KMS-11 (cell line): Measurements from ENCODE around the gene TCL1A.

ENCODE experiments used
- H2AFZ ChIP-seq: fragments of 200-600 bp; sonication (generic); 2 replicates; pipeline ENCODE4 v1.6.1; 2016; ENCODE audit warnings: antibody characterized with exemption, mixed run types, low read depth
- H3K27ac ChIP-seq: fragments of 200-600 bp; sonication (generic); 2 replicates; pipeline ENCODE4 v1.6.1; 2016; ENCODE audit warnings: mild to moderate bottlenecking, mixed run types
- H3K27me3 ChIP-seq: fragments of 200-600 bp; sonication (generic); 2 replicates; pipeline ENCODE4 v1.6.1; 2017; ENCODE audit warnings: mild to moderate bottlenecking, low read depth, mixed run types, moderate library complexity; ENCODE audit not compliant: insufficient read depth
- H3K36me3 ChIP-seq: fragments of 200-600 bp; sonication (generic); 2 replicates; pipeline ENCODE4 v1.6.1; 2017; ENCODE audit warnings: mild to moderate bottlenecking, mixed run types; ENCODE audit not compliant: insufficient read depth
- H3K4me1 ChIP-seq: fragments of 200-600 bp; sonication (generic); 2 replicates; pipeline ENCODE4 v1.6.1; 2016; ENCODE audit warnings: mild to moderate bottlenecking, low read depth, mixed run types; ENCODE audit not compliant: poor library complexity, severe bottlenecking
- H3K4me2 ChIP-seq: fragments of 200-600 bp; sonication (generic); 2 replicates; pipeline ENCODE4 v1.7.0; 2016; ENCODE audit warnings: mild to moderate bottlenecking, mixed run types
- H3K4me3 ChIP-seq: fragments of 200-600 bp; sonication (generic); IDR thresholded peaks from 2 replicates; pipeline ENCODE4 v1.6.1; 2017; ENCODE audit warnings: low read depth, low read length, mixed read lengths; ENCODE audit not compliant: insufficient read depth
- H3K79me2 ChIP-seq: fragments of 200-600 bp; sonication (generic); 2 replicates; pipeline ENCODE4 v1.6.1; 2016; ENCODE audit warnings: low read depth, mixed run types; ENCODE audit not compliant: insufficient read depth
- H3K9ac ChIP-seq: fragments of 200-600 bp; sonication (generic); 2 replicates; pipeline ENCODE4 v1.6.1; 2016; ENCODE audit warnings: mild to moderate bottlenecking, mixed run types
- H4K20me1 ChIP-seq: fragments of 200-600 bp; sonication (generic); 2 replicates; pipeline ENCODE4 v1.6.1; 2016; ENCODE audit warnings: mild to moderate bottlenecking, mixed run types; ENCODE audit not compliant: insufficient read depth
- CTCF ChIP-seq: fragments of 200-600 bp; sonication (generic); conservative IDR thresholded peaks from 2 replicates; pipeline ENCODE4 v1.6.1; 2017; ENCODE audit warnings: low read depth, mild to moderate bottlenecking, antibody characterized with exemption, low read length, moderate library complexity, mixed read lengths

The TCL1A gene

GRCh38 chr14:95681153-95681552 is 32.8 kb downstream of the TCL1A start:
- Histone ChIP-seq H3K4me2 (no peak overlapping the region), H3K27ac (no peak overlapping the region), H3K36me3 (no peaks in the 10 kb centered on the region), H3K4me3 (no peak overlapping the region), H4K20me1 (no peaks in the 10 kb centered on the region), H3K4me1 (no peaks in the 10 kb centered on the region), H2AFZ (no peak overlapping the region), H3K79me2 (no peaks in the 10 kb centered on the region), H3K9ac (no peak overlapping the region), H3K27me3 (no peaks in the 10 kb centered on the region)
- TF ChIP-seq CTCF: no peak

GRCh38 chr14:95679998-95680735 is 33.8 kb downstream of the TCL1A start:
- no peak overlapping the region; the same call in 1 of the 2 replicates for H2AFZ ChIP-seq
- H3K79me2 ChIP-seq: no peaks in the 10 kb centered on the region
- no peaks in the 10 kb centered on the region for H4K20me1 ChIP-seq
- H3K9ac ChIP-seq: no peak overlapping the region
- H3K4me3 ChIP-seq: no peak overlapping the region
- H3K4me1 ChIP-seq: no peaks in the 10 kb centered on the region
- H3K36me3 ChIP-seq: no peaks in the 10 kb centered on the region
- no peak overlapping the region for H3K4me2 ChIP-seq
- TF ChIP-seq CTCF: no peak
- no peaks in the 10 kb centered on the region for H3K27me3 ChIP-seq
- no peak overlapping the region for H3K27ac ChIP-seq

GRCh38 chr14:95679148-95679815 is 34.6 kb downstream of the TCL1A start:
- Histone ChIP-seq H4K20me1 (no peaks in the 10 kb centered on the region), H3K27ac (no peak overlapping the region), H2AFZ (no peak overlapping the region), H3K27me3 (no peaks in the 10 kb centered on the region), H3K4me2 (no peak overlapping the region), H3K4me1 (no peaks in the 10 kb centered on the region), H3K79me2 (no peaks in the 10 kb centered on the region), H3K4me3 (no peak overlapping the region), H3K36me3 (no peaks in the 10 kb centered on the region), H3K9ac (no peak overlapping the region)
- no peak for TF ChIP-seq CTCF

- no peaks in the 10 kb centered on the region for H3K27me3 ChIP-seq
- H3K4me2 ChIP-seq: no peak overlapping the region
- H3K4me1 ChIP-seq: no peaks in the 10 kb centered on the region
- no peak overlapping the region for H3K4me3 ChIP-seq
- no peaks in the 10 kb centered on the region for H3K79me2 ChIP-seq
- H2AFZ ChIP-seq: no peak overlapping the region
- no peaks in the 10 kb centered on the region for H3K36me3 ChIP-seq
- H3K9ac ChIP-seq: no peak overlapping the region
- no peaks in the 10 kb centered on the region for H4K20me1 ChIP-seq
- TF ChIP-seq CTCF: no peak
- no peak overlapping the region for H3K27ac ChIP-seq
Observed at GRCh38 chr14:95677179-95677835, 36.6 kb downstream of the TCL1A start.
